NCI-H1417 treated with DMSO at 0.1 percent for 48 hours (cell line): Measurements from ENCODE around the gene TRIM62.
"Not testable (repeated sequence)": the region's sequence is repeated elsewhere in the genome, so short reads cannot be mapped to it uniquely, and the experiment has no call there.

Experiments
- DNase-seq: peaks from one replicate; lab custom pipeline; 2025; lab: John Stamatoyannopoulos, UW

The TRIM62 gene

GRCh38 chr1:33158366-33158765, 23.5 kb downstream of the TRIM62 start:
- DNase-seq, result no peak

- no peak for DNase-seq
Measured at GRCh38 chr1:33157131-33157530, 24.7 kb downstream of the TRIM62 start.

GRCh38 chr1:33155877-33156538, 25.8 kb downstream of the TRIM62 start:
- no peak for DNase-seq

GRCh38 chr1:33153650-33154049, 28.2 kb downstream of the TRIM62 start:
- DNase-seq, result no peak

- no peak for DNase-seq
Measured at GRCh38 chr1:33152685-33153432, 29.0 kb downstream of the TRIM62 start.

- no peak for DNase-seq
Measured at GRCh38 chr1:33151116-33151515, 30.7 kb downstream of the TRIM62 start.

- DNase-seq, result no peak
Measured at GRCh38 chr1:33150522-33150921, 31.3 kb downstream of the TRIM62 start.

GRCh38 chr1:33149453-33150190, 32.2 kb downstream of the TRIM62 start:
- DNase-seq, result no peak

- DNase-seq, result no peak
Measured at GRCh38 chr1:33148615-33149014, 33.2 kb downstream of the TRIM62 start.

GRCh38 chr1:33147997-33148314, 33.9 kb downstream of the TRIM62 start:
- no peak for DNase-seq

GRCh38 chr1:33147275-33147996, 34.4 kb downstream of the TRIM62 start:
- no peak for DNase-seq

GRCh38 chr1:33146003-33146402, 35.8 kb downstream of the TRIM62 start:
- DNase-seq, result no peak

- no peak for DNase-seq
Measured at GRCh38 chr1:33143698-33144097, 38.1 kb downstream of the TRIM62 start.

GRCh38 chr1:33143176-33143575, 38.7 kb downstream of the TRIM62 start:
- no peak for DNase-seq

GRCh38 chr1:33142483-33143064, 39.3 kb downstream of the TRIM62 start:
- no peak for DNase-seq

- DNase-seq, result no peak
Measured at GRCh38 chr1:33141781-33142180, 40.1 kb downstream of the TRIM62 start.

GRCh38 chr1:33141216-33141615, 40.6 kb downstream of the TRIM62 start:
- no peak for DNase-seq

- no peak for DNase-seq
Measured at GRCh38 chr1:33140153-33141149, 41.4 kb downstream of the TRIM62 start.

- DNase-seq, result no peak
Measured at GRCh38 chr1:33137800-33138199, 44.0 kb downstream of the TRIM62 start.

GRCh38 chr1:33136041-33136440, 45.8 kb downstream of the TRIM62 start:
- not testable (repeated sequence) for DNase-seq
